Thymus (tissue), 11 donors: ENCODE results near the gene UQCC5. TPM values are rescaled to one million over a fixed set of nuclear protein-coding genes. Genes with fewer than 3 reads are reported as not detected.

ENCODE experiments used
- DNase-seq, 9 donors: peaks; one replicate each; pipeline ENCODE4 v3.0.0-alpha.2; 2013; ENCODE audit warnings: low spot score in 9 of 9, low read depth in 6 of 9, missing footprints in 1 of 9
- H3K27ac ChIP-seq, 2 donors: one replicate each; pipeline ENCODE4 v1.5.1; 2013; ENCODE audit warnings: control low read depth in 1 of 2, low read depth in 1 of 2, low read length in 1 of 2, mild to moderate bottlenecking in 1 of 2, moderate library complexity in 1 of 2
- H3K27me3 ChIP-seq, 2 donors: one replicate each; pipeline ENCODE4 v1.5.1; 2013; ENCODE audit warnings: low read length in 1 of 2; ENCODE audit not compliant: control insufficient read depth in 2 of 2, insufficient read depth in 1 of 2
- H3K36me3 ChIP-seq, 2 donors: one replicate each; pipeline ENCODE4 v1.5.1; 2013; ENCODE audit warnings: low read length in 1 of 2, mild to moderate bottlenecking in 1 of 2, moderate library complexity in 1 of 2; ENCODE audit not compliant: control insufficient read depth in 2 of 2, insufficient read depth in 2 of 2
- H3K4me1 ChIP-seq, 2 donors: one replicate each; pipeline ENCODE4 v1.5.1; 2013; ENCODE audit warnings: low read length in 2 of 2; ENCODE audit not compliant: control insufficient read depth in 2 of 2, insufficient read depth in 2 of 2
- H3K4me3 ChIP-seq, 2 donors: one replicate each; pipeline ENCODE4 v1.5.1; 2013; ENCODE audit warnings: low read length in 2 of 2, control low read depth in 1 of 2, mild to moderate bottlenecking in 1 of 2
- H3K9me3 ChIP-seq, 2 donors: one replicate each; pipeline ENCODE4 v1.5.1; 2013; ENCODE audit warnings: low read length in 1 of 2, mild to moderate bottlenecking in 1 of 2; ENCODE audit not compliant: control insufficient read depth in 2 of 2, insufficient read depth in 1 of 2
- WGBS: extraction: QIAGEN DNeasy Blood & Tissue Kit; methylation state at CpG from one replicate; pipeline ENCODE4 v1.1.7; 2013; 5-methylcytosine and 5-hydroxymethylcytosine counted together
- polyA plus RNA-seq: library from polyadenylated mRNA; stranded (reverse); fragments of 200-250 nt; gene quantifications from one replicate; pipeline ENCODE4 v1.2.3, GENCODE V29; 2013
- total RNA-seq: library from RNA; stranded (reverse); fragments of 120-200 nt; gene quantifications from one replicate; pipeline ENCODE4 v1.2.4, GENCODE V29; 2013
- donor health status: healthy.

The UQCC5 gene
- total and polyA plus RNA-seq, 2 donors, result 15.5 to 30.3 TPM

DNA sequence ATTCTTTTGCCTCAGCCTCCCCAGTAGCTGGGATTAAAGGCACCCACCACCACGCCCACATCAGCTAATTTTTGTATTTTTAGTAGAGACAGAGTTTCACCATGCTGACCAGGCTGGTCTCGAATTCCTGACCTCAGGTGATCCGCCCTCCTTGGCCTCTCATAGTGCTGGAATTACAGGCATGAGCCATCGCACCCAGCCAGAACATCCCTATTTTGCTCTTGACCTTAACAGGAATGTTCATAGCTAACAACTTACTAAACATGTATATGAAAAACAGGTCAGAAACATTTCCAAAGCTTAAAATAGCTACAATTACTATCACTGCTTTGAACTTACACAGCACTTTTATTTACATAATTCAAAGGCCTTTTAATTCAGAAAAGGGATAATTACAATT, 33.7 kb downstream of the UQCC5 start:
- H3K27ac ChIP-seq, result no peak overlapping the region
- 98% methylated on average over 4 of the region's 4 CpGs for WGBS
- no peak for DNase-seq
- H3K9me3 ChIP-seq, result no peaks in the 10 kb centered on the region
- no peaks in the 10 kb centered on the region for H3K27me3 ChIP-seq
- H3K4me1 ChIP-seq, result no peaks in the 10 kb centered on the region
- H3K36me3 ChIP-seq, result peaks cover 30 to 57% of the 10 kb centered on the region in 2 donors
- H3K4me3 ChIP-seq, result no peak overlapping the region

DNA sequence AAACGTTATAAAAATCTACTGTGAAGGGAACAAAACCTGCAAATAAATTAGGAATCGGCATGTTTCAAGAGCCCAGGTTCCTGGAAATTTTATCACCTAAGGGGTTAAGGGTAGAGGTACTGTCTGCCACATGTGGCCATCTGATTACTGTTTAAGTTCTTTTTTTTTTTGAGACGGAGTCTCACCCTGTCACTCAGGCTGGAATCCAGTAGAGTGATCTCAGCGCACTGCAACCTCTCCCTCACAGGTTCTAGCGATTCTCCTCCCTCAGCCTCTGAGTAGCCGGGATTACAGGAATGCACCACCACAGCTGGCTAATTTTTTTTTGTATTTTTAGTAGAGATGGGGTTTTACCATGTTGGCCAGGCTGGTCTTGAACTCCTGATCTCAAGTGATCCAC, 35.8 kb downstream of the UQCC5 start:
- Histone ChIP-seq H3K27ac (no peak overlapping the region), H3K4me1 (no peaks in the 10 kb centered on the region), H3K4me3 (no peak overlapping the region), H3K27me3 (no peaks in the 10 kb centered on the region), H3K36me3 (peaks cover 30 to 75% of the 10 kb centered on the region in 2 donors), H3K9me3 (no peaks in the 10 kb centered on the region)
- 95% methylated on average over 6 of the region's 6 CpGs for WGBS
- DNase-seq, result no peak

- Histone ChIP-seq H3K27me3 (no peaks in the 10 kb centered on the region), H3K4me3 (no peak overlapping the region), H3K9me3 (no peaks in the 10 kb centered on the region), H3K27ac (no peak overlapping the region), H3K4me1 (no peaks in the 10 kb centered on the region), H3K36me3 (peaks cover 45 to 86% of the 10 kb centered on the region in 2 donors)
- no peak for DNase-seq
- WGBS, result 98% methylated on average over 6 of the region's 6 CpGs
Observed at GRCh38 chr3:52574056-52574965, 37.9 kb downstream of the UQCC5 start.

Other genes starting within 250 kb of the UQCC5 start
- 7.6 TPM for gene GLYCTK, start 248.8 kb upstream of the UQCC5 start, total RNA-seq
- 18.9 TPM for gene GLYCTK, start 248.8 kb upstream of the UQCC5 start, polyA plus RNA-seq
- gene DNAH1, start 220.3 kb upstream of the UQCC5 start, total RNA-seq, result 3.3 TPM
- 9.0 TPM for gene DNAH1, start 220.3 kb upstream of the UQCC5 start, polyA plus RNA-seq
- 48.2 TPM for gene BAP1, start 126.6 kb upstream of the UQCC5 start, total RNA-seq
- gene BAP1, start 126.6 kb upstream of the UQCC5 start, polyA plus RNA-seq, result 86.0 TPM
- gene PHF7, start 125.9 kb upstream of the UQCC5 start, total RNA-seq, result 10.6 TPM
- gene PHF7, start 125.9 kb upstream of the UQCC5 start, polyA plus RNA-seq, result 9.1 TPM
- gene SEMA3G, start 91.5 kb upstream of the UQCC5 start, total RNA-seq, result 0.80 TPM
- 6.4 TPM for gene SEMA3G, start 91.5 kb upstream of the UQCC5 start, polyA plus RNA-seq
- 5.5 TPM for gene TNNC1, start 82.6 kb upstream of the UQCC5 start, total RNA-seq
- gene TNNC1, start 82.6 kb upstream of the UQCC5 start, polyA plus RNA-seq, result 10.2 TPM
- 27.6 TPM for gene NISCH, start 81.0 kb upstream of the UQCC5 start, total RNA-seq
- 62.3 TPM for gene NISCH, start 81.0 kb upstream of the UQCC5 start, polyA plus RNA-seq
- 19.5 TPM for gene STAB1, start 41.3 kb upstream of the UQCC5 start, total RNA-seq
- gene STAB1, start 41.3 kb upstream of the UQCC5 start, polyA plus RNA-seq, result 315 TPM
- gene NT5DC2, start 2.7 kb upstream of the UQCC5 start, total RNA-seq, result 18.1 TPM
- 11.2 TPM for gene NT5DC2, start 2.7 kb upstream of the UQCC5 start, polyA plus RNA-seq
- 48.1 TPM for gene PBRM1, start 149.3 kb downstream of the UQCC5 start, total RNA-seq
- gene PBRM1, start 149.3 kb downstream of the UQCC5 start, polyA plus RNA-seq, result 15.7 TPM
- 84.2 TPM for gene GNL3, start 149.4 kb downstream of the UQCC5 start, total RNA-seq
- gene GNL3, start 149.4 kb downstream of the UQCC5 start, polyA plus RNA-seq, result 67.4 TPM
- 46.0 TPM for gene GLT8D1, start 169.2 kb downstream of the UQCC5 start, total RNA-seq
- 47.5 TPM for gene GLT8D1, start 169.2 kb downstream of the UQCC5 start, polyA plus RNA-seq
- 71.0 TPM for gene SPCS1, start 169.5 kb downstream of the UQCC5 start, total RNA-seq
- gene SPCS1, start 169.5 kb downstream of the UQCC5 start, polyA plus RNA-seq, result 167 TPM
- gene NEK4, start 234.3 kb downstream of the UQCC5 start, total RNA-seq, result 18.7 TPM
- 9.5 TPM for gene NEK4, start 234.3 kb downstream of the UQCC5 start, polyA plus RNA-seq
- 0.52 TPM for gene ITIH1, start 241.0 kb downstream of the UQCC5 start, total RNA-seq
- gene ITIH1, start 241.0 kb downstream of the UQCC5 start, polyA plus RNA-seq, result 3.4 TPM